Measurements from ENCODE around the gene RBMX. TPM values are rescaled to one million over a fixed set of nuclear protein-coding genes. Genes with fewer than 3 reads are reported as not detected.

RBMX gene
- total RNA-seq, 1 donor from 2014 or later, result 369 TPM

GRCh38 chrX:136825771-136826170, 54.8 kb downstream of the RBMX start:
- no peak for TF ChIP-seq CTCF (conservative IDR thresholded peaks at IDR 0.05)
- Mint-ChIP-seq H3K36me3 (peaks cover 7% of the 10 kb centered on the region), H3K27ac (no peak overlapping the region), H3K4me1 (ENCODE audit: unreplicated experiment) (no peaks in the 10 kb centered on the region), H3K4me3 (no peak overlapping the region), H3K27me3 (no peaks in the 10 kb centered on the region), H3K9me3 (no peaks in the 10 kb centered on the region)
- DNase-seq (ENCODE audit: extremely low spot score, unreplicated experiment), result no peak

Other genes with a start within 250 kb of the RBMX start
- gene CD40LG, start 232.6 kb downstream of the RBMX start, total RNA-seq (ENCODE audit: low replicate concordance), result not detected in 2 replicates
- gene ARHGEF6, start 99.8 kb downstream of the RBMX start, total RNA-seq (ENCODE audit: low replicate concordance), result 0.07 and 3.8 TPM in 2 replicates
- gene GPR101, start 153.3 kb upstream of the RBMX start, total RNA-seq (ENCODE audit: low replicate concordance), result not detected in 2 replicates